Natural killer cell (primary cell): ENCODE data around the gene TMEM218. TPM values are rescaled to one million over a fixed set of nuclear protein-coding genes. Genes with fewer than 3 reads are reported as not detected.

Source experiments
- ATAC-seq, 3 donors: fragments of 150-1000 bp in 2 of 3; fragments of 200-7000 bp in 1 of 3; cut with Tn5 transposase; 1 replicate in 1 of 3; 2 replicates in 2 of 3; pipeline ENCODE4 v1.10.0; 2021; ENCODE audit warnings: mild to moderate bottlenecking in 2 of 3, moderate library complexity in 2 of 3
- DNase-seq, 2 donors: peaks; one replicate each; pipeline versions ENCODE4 v3.0.0 to v3.0.0-alpha.2; 2013 to 2021; ENCODE audit warnings: mixed read lengths in 1 of 2
- H3K27ac ChIP-seq: one replicate; pipeline ENCODE4 v1.5.1; 2013; ENCODE audit warnings: mild to moderate bottlenecking, low read length
- H3K27me3 ChIP-seq: one replicate; pipeline ENCODE4 v1.6.1; 2013; ENCODE audit warnings: low read length; ENCODE audit not compliant: control insufficient read depth, insufficient read depth
- H3K36me3 ChIP-seq: one replicate; pipeline ENCODE4 v1.6.1; 2013; ENCODE audit warnings: low read length; ENCODE audit not compliant: control insufficient read depth, insufficient read depth
- H3K4me1 ChIP-seq: one replicate; pipeline ENCODE4 v1.6.1; 2013; ENCODE audit warnings: low read length; ENCODE audit not compliant: control insufficient read depth, insufficient read depth
- H3K4me3 ChIP-seq: one replicate; pipeline ENCODE4 v1.5.1; 2013; ENCODE audit warnings: low read length
- H3K9me3 ChIP-seq: one replicate; pipeline ENCODE4 v1.6.1; 2013; ENCODE audit warnings: low read length; ENCODE audit not compliant: control insufficient read depth, insufficient read depth
- H3K27ac Mint-ChIP-seq, 2 donors: one replicate each; pipeline ENCODE4 v1.8.0; 2022; ENCODE audit warnings: mild to moderate bottlenecking in 2 of 2, mixed read lengths in 2 of 2, moderate library complexity in 1 of 2
- H3K27me3 Mint-ChIP-seq, 2 donors: one replicate each; pipeline ENCODE4 v1.8.0; 2022; ENCODE audit warnings: low read depth in 2 of 2, mixed read lengths in 2 of 2
- H3K36me3 Mint-ChIP-seq: one replicate; pipeline ENCODE4 v1.8.0; 2022; ENCODE audit warnings: mixed read lengths
- H3K4me1 Mint-ChIP-seq, 2 donors: one replicate each; pipeline ENCODE4 v1.8.0; 2022; ENCODE audit warnings: mixed read lengths in 2 of 2
- H3K4me3 Mint-ChIP-seq: one replicate; pipeline ENCODE4 v1.8.0; 2022; ENCODE audit warnings: mild to moderate bottlenecking, moderate library complexity, mixed read lengths
- H3K9me3 Mint-ChIP-seq, 2 donors: one replicate each; pipeline ENCODE4 v1.8.0; 2022; ENCODE audit warnings: mixed read lengths in 2 of 2
- CTCF ChIP-seq: fragments of 200-600 bp; IDR thresholded peaks from one replicate; pipeline ENCODE4 v1.8.0; 2022; ENCODE audit warnings: antibody characterized with exemption
- WGBS: methylation state at CpG from one replicate; pipeline ENCODE4 v1.1.7; 2013; ENCODE audit warnings: missing lambda C conversion rate; ENCODE audit not compliant: insufficient coverage; 5-methylcytosine and 5-hydroxymethylcytosine counted together
- intact Hi-C: fragments of 100-400 bp; cut with micrococcal nuclease; formaldehyde crosslinking; loops from one replicate; pipeline ENCODE4 v1.14.2; 2022
- total RNA-seq, 4 donors: library from RNA; stranded (reverse); fragments of 120-200 nt in 1 of 4; gene quantifications; one replicate each; pipeline versions ENCODE4 v1.2.3 to v1.2.4, GENCODE V29; 2013 to 2022

Gene TMEM218
- total RNA-seq, 3 donors from 2014 or later (not counting 1 experiment from before 2014, with no cell fraction given): 10.0 to 14.2 (median 12.1) TPM

GRCh38 chr11:125064070-125064469 lies 47.4 kb downstream of the TMEM218 start:
- Mint-ChIP-seq H3K4me1 (peaks cover 0 to 10% of the 10 kb centered on the region in 2 donors), H3K4me3 (peak overlapping the region; percentile 80), H3K27me3 (peaks cover 5 to 10% of the 10 kb centered on the region in 2 donors), H3K27ac (peak overlapping the region in 1 of 2 donors; percentile 86), H3K9me3 (no peaks in the 10 kb centered on the region), H3K36me3 (no peaks in the 10 kb centered on the region)
- ATAC-seq (no peak), DNase-seq (no peak)
- TF ChIP-seq CTCF: no peak
- no peaks in the 10 kb centered on the region for H3K9me3 ChIP-seq
- H3K4me1 ChIP-seq: peaks cover 13% of the 10 kb centered on the region
- peak overlapping the region; percentile 55 for H3K4me3 ChIP-seq
- no peaks in the 10 kb centered on the region for H3K36me3 ChIP-seq
- whole genome bisulfite sequencing: 98% methylated on average over 3 of the region's 7 CpGs
- intact Hi-C loops: no loop called here
- no peaks in the 10 kb centered on the region for H3K27me3 ChIP-seq
- no peak overlapping the region for H3K27ac ChIP-seq

- Mint-ChIP-seq H3K9me3 (no peaks in the 10 kb centered on the region), H3K27ac (peak overlapping the region in 1 of 2 donors; percentile 86), H3K4me1 (peaks cover 0 to 10% of the 10 kb centered on the region in 2 donors), H3K4me3 (peak overlapping the region; percentile 90), H3K36me3 (no peaks in the 10 kb centered on the region), H3K27me3 (peaks cover 5 to 9% of the 10 kb centered on the region in 2 donors)
- Histone ChIP-seq H3K27ac (peak overlapping the region; percentile 49), H3K36me3 (no peaks in the 10 kb centered on the region), H3K27me3 (no peaks in the 10 kb centered on the region), H3K9me3 (no peaks in the 10 kb centered on the region), H3K4me3 (peak overlapping the region; percentile 55), H3K4me1 (peaks cover 13% of the 10 kb centered on the region)
- TF ChIP-seq CTCF: no peak
- peak; percentile 5 to 25 (median 23) for ATAC-seq
- peak in 1 of 2 donors; percentile 17 for DNase-seq
- 11% methylated on average over 37 of the region's 38 CpGs for WGBS
- intact Hi-C loops: loop anchor here (2.0 kb wide), 2 partner anchors 47 to 109 kb away; partner anchors contain the start of genes CCDC15 and TMEM218
Observed at GRCh38 chr11:125063429-125064043, 47.9 kb downstream of the TMEM218 start.

GRCh38 chr11:125062931-125063428 lies 48.4 kb downstream of the TMEM218 start, which contains the start of gene SLC37A2:
SLC37A2 (plus strand) TSS chr11:125063305; CDS start chr11:125063368, 63 bp downstream.
- Mint-ChIP-seq H3K27ac (peak within 1 kb of the TSS; percentile 70 to 86), H3K36me3 (no peaks in the 10 kb centered on the region), H3K9me3 (no peaks in the 10 kb centered on the region), H3K4me3 (peak within 1 kb of the TSS; percentile 90), H3K27me3 (peaks cover 4 to 5% of the 10 kb centered on the region in 2 donors), H3K4me1 (peaks cover 0 to 10% of the 10 kb centered on the region in 2 donors)
- intact Hi-C loops: loop anchor here (2.0 kb wide), 2 partner anchors 48 to 108 kb away; partner anchors contain the start of genes CCDC15 and TMEM218
- Histone ChIP-seq H3K4me1 (peaks cover 13% of the 10 kb centered on the region), H3K4me3 (peak within 1 kb of the TSS; percentile 55), H3K36me3 (no peaks in the 10 kb centered on the region), H3K27me3 (no peaks in the 10 kb centered on the region), H3K27ac (peak within 1 kb of the TSS; percentile 49), H3K9me3 (no peaks in the 10 kb centered on the region)
- ATAC-seq (peak; percentile 88 to 90 (median 90)), DNase-seq (peak; percentile 60 to 66)
- no peak for TF ChIP-seq CTCF
- WGBS: under 1% methylated on average over 46 of the region's 46 CpGs
